IPS-11a (cell line): Measurements from ENCODE around the gene CRADD.
"Not testable (repeated sequence)": the region's sequence is repeated elsewhere in the genome, so short reads cannot be mapped to it uniquely, and the experiment has no call there.

ENCODE experiments used
- H3K4me3 ChIP-seq: one replicate; pipeline ENCODE4 v1.5.1; 2013; ENCODE audit warnings: low read depth, low read length, control low read depth

Gene CRADD

GRCh38 chr12:93677195-93678064 lies at the start of gene CRADD:
TSS of gene CRADD (plus strand) at chr12:93677375.
- peak within 1 kb of the TSS; percentile 78 for H3K4me3 ChIP-seq

- H3K4me3 ChIP-seq = no peak overlapping the region
These were observed 44.8 kb upstream of the CRADD start for GRCh38 chr12:93632383-93632782.

- H3K4me3 ChIP-seq = no peak overlapping the region
These were observed 42.8 kb upstream of the CRADD start for GRCh38 chr12:93634416-93634815.

- no peak overlapping the region for H3K4me3 ChIP-seq
These were observed 40.5 kb upstream of the CRADD start for GRCh38 chr12:93636708-93637107.

- H3K4me3 ChIP-seq = no peak overlapping the region
These were observed 39.1 kb upstream of the CRADD start for GRCh38 chr12:93638095-93638494.

GRCh38 chr12:93638954-93639353 lies 38.2 kb upstream of the CRADD start:
- H3K4me3 ChIP-seq = no peak overlapping the region

- H3K4me3 ChIP-seq = no peak overlapping the region
These were observed 37.8 kb upstream of the CRADD start for GRCh38 chr12:93639406-93639805.

- H3K4me3 ChIP-seq = not testable (repeated sequence)
These were observed 35.8 kb upstream of the CRADD start for GRCh38 chr12:93641380-93641779.

GRCh38 chr12:93642751-93643150 lies 34.4 kb upstream of the CRADD start:
- H3K4me3 ChIP-seq = no peak overlapping the region

GRCh38 chr12:93645702-93646101 lies 31.5 kb upstream of the CRADD start:
- no peak overlapping the region for H3K4me3 ChIP-seq

GRCh38 chr12:93650626-93651025 lies 26.5 kb upstream of the CRADD start:
- no peak overlapping the region for H3K4me3 ChIP-seq

- H3K4me3 ChIP-seq = no peak overlapping the region
These were observed 24.1 kb upstream of the CRADD start for GRCh38 chr12:93653079-93653478.

- H3K4me3 ChIP-seq = no peak overlapping the region
These were observed 23.5 kb upstream of the CRADD start for GRCh38 chr12:93653712-93654111.

- H3K4me3 ChIP-seq = no peak overlapping the region
These were observed 22.8 kb upstream of the CRADD start for GRCh38 chr12:93654421-93654820.

- H3K4me3 ChIP-seq = no peak overlapping the region
These were observed 20.1 kb upstream of the CRADD start for GRCh38 chr12:93657071-93657470.

- H3K4me3 ChIP-seq = no peak overlapping the region
These were observed 16.2 kb upstream of the CRADD start for GRCh38 chr12:93661021-93661420.

- H3K4me3 ChIP-seq = no peak overlapping the region
These were observed 14.0 kb upstream of the CRADD start for GRCh38 chr12:93663006-93663728.

- H3K4me3 ChIP-seq = no peak overlapping the region
These were observed 13.5 kb upstream of the CRADD start for GRCh38 chr12:93663729-93664084.

- no peak overlapping the region for H3K4me3 ChIP-seq
These were observed 12.5 kb upstream of the CRADD start for GRCh38 chr12:93664573-93665138.

- H3K4me3 ChIP-seq = no peak overlapping the region
These were observed 9.5 kb upstream of the CRADD start for GRCh38 chr12:93667672-93668071.

- H3K4me3 ChIP-seq = no peak overlapping the region
These were observed 8.2 kb upstream of the CRADD start for GRCh38 chr12:93668919-93669418.

GRCh38 chr12:93669452-93669851 lies 7.7 kb upstream of the CRADD start:
- H3K4me3 ChIP-seq = no peak overlapping the region
